Kidney (tissue), 14 donors: ENCODE results near the gene SCRN2. TPM values are rescaled to one million over a fixed set of nuclear protein-coding genes. Genes with fewer than 3 reads are reported as not detected.

Experiments used
- DNase-seq, 5 donors: peaks; one replicate each; pipeline ENCODE4 v3.0.0-alpha.2; 2013 to 2020
- FAIRE-seq: peaks from 2 replicates; lab custom pipeline; 2012; peaks lifted over from hg19 to GRCh38; lab: Jason Lieb, UNC
- H3K27ac ChIP-seq, 2 donors: one replicate each; pipeline ENCODE4 v1.7.0; 2013; ENCODE audit warnings: low read depth in 2 of 2, low read length in 2 of 2, inconsistent platforms in 1 of 2
- H3K27me3 ChIP-seq: one replicate; pipeline ENCODE4 v1.7.1; 2013; ENCODE audit warnings: low read length, inconsistent platforms; ENCODE audit not compliant: control insufficient read depth, insufficient read depth
- H3K36me3 ChIP-seq, 3 donors: one replicate each; pipeline versions ENCODE4 v1.7.0 to v1.7.1; 2013; ENCODE audit warnings: low read length in 3 of 3, control low read depth in 1 of 3, inconsistent platforms in 1 of 3; ENCODE audit not compliant: insufficient read depth in 3 of 3, control insufficient read depth in 2 of 3
- H3K4me1 ChIP-seq, 3 donors: one replicate each; pipeline versions ENCODE4 v1.7.0 to v1.7.1; 2013; ENCODE audit warnings: low read length in 3 of 3, inconsistent platforms in 1 of 3, low read depth in 1 of 3; ENCODE audit not compliant: control insufficient read depth in 2 of 3, insufficient read depth in 2 of 3
- H3K4me3 ChIP-seq, 3 donors: one replicate each; pipeline versions ENCODE4 v1.7.0 to v1.8.1; 2013; ENCODE audit warnings: low read length in 3 of 3, control low read depth in 1 of 3, inconsistent platforms in 1 of 3
- H3K9ac ChIP-seq, 3 donors: one replicate each; pipeline versions ENCODE4 v1.7.0 to v1.7.1; 2013; ENCODE audit warnings: low read length in 3 of 3, control low read depth in 1 of 3, inconsistent platforms in 1 of 3
- H3K9me3 ChIP-seq, 3 donors: one replicate each; pipeline versions ENCODE4 v1.7.0 to v1.7.1; 2013; ENCODE audit warnings: low read length in 3 of 3, control low read depth in 1 of 3, inconsistent platforms in 1 of 3; ENCODE audit not compliant: control insufficient read depth in 2 of 3, insufficient read depth in 1 of 3
- CTCF ChIP-seq: IDR thresholded peaks from 3 replicates; pipeline ENCODE4 v1.5.1; 2012; ENCODE audit warnings: mild to moderate bottlenecking, moderate library complexity, borderline replicate concordance; ENCODE audit not compliant: insufficient read depth; ENCODE audit errors: extremely low read depth
- intact Hi-C: fragments of 100-400 bp; cut with DNase I; formaldehyde crosslinking; loops from one replicate; pipeline ENCODE4 v1.11.1; 2022
- polyA plus RNA-seq: library from polyadenylated mRNA; stranded (reverse); fragments of 350-450 nt; fragmentation: Illumina TruSeq; extraction: RNeasy Lipid Tissue Mini Kit (QIAGEN cat#74804); gene quantifications from one replicate; pipeline ENCODE4 v1.2.3, GENCODE V29; 2014; ENCODE audit warnings: low read depth, low replicate concordance; ENCODE audit not compliant: insufficient read depth
- total RNA-seq: library from RNA; stranded (reverse); fragmentation: NEBNext Ultra II Directional; extraction: Animal tissue kit (Norgen Biotek cat#: 25700); gene quantifications from one replicate; pipeline ENCODE4 v1.2.1, GENCODE V29; 2021
- donor health status: control.
- donor health status: control.
- donor health status: control.
- donor health status: control.
- donor health status: control.
- donor health status: DM: yes; HTN: yes; CAD: no.
- donor health status: Normal renal cell carcinoma (clear cell type).

Gene SCRN2
- total and polyA plus RNA-seq, 2 donors from 2014 or later = 40.3 to 172 TPM

GRCh38 chr17:47822785-47823184 is 18.3 kb downstream of the SCRN2 start:
- peaks cover 2 to 37% (median 26%) of the 10 kb centered on the region in 3 donors for H3K36me3 ChIP-seq
- intact Hi-C loops = no loop called here

GRCh38 chr17:47821424-47822391 is 19.4 kb downstream of the SCRN2 start, which contains the start of gene OSBPL7:
Gene OSBPL7, minus strand, starts transcription at chr17:47821794. Its CDS starts 1,516 bp downstream, at chr17:47820278.
- FAIRE-seq = no peak
- peak within 1 kb of the TSS in 1 of 2 donors; percentile 34 for H3K27ac ChIP-seq
- peak; percentile 85 to 94 (median 88) for DNase-seq
- H3K36me3 ChIP-seq = peaks cover 2 to 36% (median 23%) of the 10 kb centered on the region in 3 donors
- peaks cover 0 to 10% (median 0%) of the 10 kb centered on the region in 3 donors for H3K4me1 ChIP-seq
- H3K27me3 ChIP-seq = no peaks in the 10 kb centered on the region
- peak; percentile 44 for TF ChIP-seq CTCF
- H3K9ac ChIP-seq = peak within 1 kb of the TSS; percentile 35 to 84 (median 75)
- intact Hi-C loops = no loop called here
- H3K4me3 ChIP-seq = peak within 1 kb of the TSS; percentile 79 to 93 (median 86)
- no peaks in the 10 kb centered on the region for H3K9me3 ChIP-seq

More at GRCh38 chr17:47822785-47823184, 18.3 kb downstream of the SCRN2 start:
- TF ChIP-seq CTCF = no peak
- no peak for DNase-seq
- Histone ChIP-seq H3K4me3 (no peak overlapping the region), H3K27me3 (no peaks in the 10 kb centered on the region), H3K27ac (no peak overlapping the region), H3K9ac (no peak overlapping the region), H3K9me3 (no peaks in the 10 kb centered on the region), H3K4me1 (peaks cover 0 to 10% (median 0%) of the 10 kb centered on the region in 3 donors)
- no peak for FAIRE-seq

- H3K4me1 ChIP-seq = peaks cover 0 to 10% (median 0%) of the 10 kb centered on the region in 3 donors
- H3K27me3 ChIP-seq = no peaks in the 10 kb centered on the region
- DNase-seq (no peak), FAIRE-seq (no peak)
- no peaks in the 10 kb centered on the region for H3K9me3 ChIP-seq
- no peak overlapping the region for H3K27ac ChIP-seq
- peak overlapping the region; percentile 35 to 84 (median 75) for H3K9ac ChIP-seq
- intact Hi-C loops = no loop called here
- peaks cover 2 to 29% (median 16%) of the 10 kb centered on the region in 3 donors for H3K36me3 ChIP-seq
- H3K4me3 ChIP-seq = peak overlapping the region; percentile 79 to 93 (median 86)
- TF ChIP-seq CTCF = no peak
Measured at GRCh38 chr17:47821031-47821423, 20.0 kb downstream of the SCRN2 start.
